ENCODE results near the gene NOL3. TPM values are rescaled to one million over a fixed set of nuclear protein-coding genes. Genes with fewer than 3 reads are reported as not detected.

The NOL3 gene
- total and polyA plus RNA-seq, 4 donors: 3.0 to 18.0 (median 10.7) TPM

DNA sequence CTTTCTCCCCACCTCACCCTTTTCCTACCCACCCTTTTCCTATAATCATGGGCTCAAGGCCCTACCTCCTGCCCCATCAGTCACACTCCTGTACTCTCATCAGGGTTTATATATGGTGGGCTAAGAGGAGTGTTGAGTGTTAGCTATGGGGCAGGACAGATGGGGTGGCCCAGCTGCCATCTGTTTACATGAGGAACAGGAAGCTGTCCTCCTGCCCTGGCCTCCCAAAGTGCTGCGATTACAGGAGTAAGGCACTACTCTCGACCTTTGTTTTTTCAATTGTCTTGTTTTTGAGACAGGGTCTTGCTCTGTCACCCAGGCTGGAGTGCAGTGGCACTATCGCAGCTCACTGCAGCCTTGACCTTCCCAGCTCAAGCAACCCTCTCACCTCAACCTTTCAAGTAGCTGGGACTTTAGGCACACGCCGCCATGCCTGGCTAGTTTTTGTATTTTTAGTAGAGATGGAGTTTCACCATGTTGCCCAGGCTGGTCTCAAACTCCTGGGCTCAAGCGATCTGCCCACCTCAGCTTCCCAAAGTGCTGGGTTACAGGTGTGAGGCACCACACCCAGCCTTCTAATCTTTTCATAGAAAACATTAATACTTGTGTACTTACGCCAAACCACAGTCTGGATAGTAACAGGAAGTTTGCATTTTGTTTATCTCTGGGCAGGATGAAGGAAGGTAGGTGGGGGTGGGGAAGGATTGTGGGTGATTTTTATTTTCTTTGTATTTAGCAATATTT, 12.3 kb upstream of the NOL3 start:
- Histone ChIP-seq H3K4me1 (ENCODE audit: control insufficient read depth in 4 of 4, insufficient read depth in 4 of 4, low read length in 3 of 4) (peaks cover 7 to 46% (median 30%) of the 10 kb centered on the region in 4 donors), H3K27ac (ENCODE audit: low read depth in 1 of 2, low read length in 2 of 2) (peak overlapping the region in 1 of 2 donors; percentile 77), H3K9me3 (ENCODE audit: control insufficient read depth in 4 of 4, low read length in 3 of 4) (no peaks in the 10 kb centered on the region), H3K27me3 (ENCODE audit: control insufficient read depth in 4 of 4, insufficient read depth in 4 of 4, low read length in 3 of 4) (no peaks in the 10 kb centered on the region), H3K36me3 (ENCODE audit: control insufficient read depth in 4 of 4, insufficient read depth in 3 of 4, low read depth in 1 of 4, low read length in 3 of 4) (no peaks in the 10 kb centered on the region), H3K4me3 (ENCODE audit: low read depth in 1 of 3, low read length in 3 of 3) (no peak overlapping the region), H3K9ac (ENCODE audit: low read depth in 1 of 2, low read length in 2 of 2) (no peak overlapping the region)
- TF ChIP-seq NR2F2 (IDR thresholded peaks at IDR 0.05): no peak
- TF ChIP-seq RXRA (IDR thresholded peaks at IDR 0.05): no peak
- 84% methylated on average over 7 of the region's 7 CpGs for WGBS
- DNase-seq (ENCODE audit: low spot score): no peak

DNA sequence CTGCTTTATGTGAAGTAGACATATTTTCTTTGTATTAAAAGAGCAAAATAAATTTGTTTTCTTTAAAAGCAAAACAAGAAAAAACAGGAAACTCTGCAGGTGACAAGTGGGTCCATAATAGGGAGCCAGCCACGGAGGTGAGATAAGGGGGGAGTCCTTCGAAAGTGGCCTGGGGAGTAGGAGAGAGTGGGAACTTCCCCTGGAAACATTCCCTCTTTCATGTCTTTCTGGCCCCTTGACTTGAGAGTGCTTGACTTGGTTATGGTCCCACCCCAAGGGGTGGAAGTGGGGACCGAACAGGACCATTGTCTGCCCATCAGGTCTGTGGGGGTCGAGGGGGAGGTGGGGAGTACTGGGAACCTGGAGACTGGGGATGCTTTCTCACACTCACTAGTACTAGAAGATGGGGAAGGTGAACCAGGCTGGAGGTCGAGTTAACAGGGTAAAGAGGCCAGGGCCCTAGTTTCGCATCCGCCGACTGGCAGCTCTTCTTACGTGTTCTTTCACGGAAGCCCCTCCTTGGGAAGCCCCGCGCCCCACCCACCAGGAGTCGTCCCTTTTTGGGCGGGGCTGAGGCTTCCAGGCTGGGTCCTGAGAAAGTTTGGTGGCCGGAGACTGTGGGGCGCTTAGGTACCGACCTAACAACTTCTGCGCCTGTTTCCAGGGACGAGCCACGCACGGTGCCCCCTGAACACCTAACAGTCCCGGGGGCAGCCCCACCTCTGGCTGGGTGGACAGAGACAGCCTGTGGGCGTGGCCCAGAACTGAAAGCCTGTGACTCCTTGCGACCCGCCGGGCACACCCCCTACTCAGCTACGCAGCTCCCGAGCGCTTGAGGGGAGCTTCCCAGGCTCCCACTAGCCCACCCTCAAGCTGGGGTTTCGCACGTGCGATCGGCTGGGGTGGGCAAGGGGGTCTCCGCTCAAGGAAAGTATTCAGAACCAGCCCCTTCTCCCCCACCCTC, 11.4 kb upstream of the NOL3 start:
- Histone ChIP-seq H3K4me1 (ENCODE audit: control insufficient read depth in 4 of 4, insufficient read depth in 4 of 4, low read length in 3 of 4) (peaks cover 16 to 54% (median 39%) of the 10 kb centered on the region in 4 donors), H3K27ac (ENCODE audit: low read depth in 1 of 2, low read length in 2 of 2) (peak overlapping the region; percentile 77 to 81), H3K36me3 (ENCODE audit: control insufficient read depth in 4 of 4, insufficient read depth in 3 of 4, low read depth in 1 of 4, low read length in 3 of 4) (no peaks in the 10 kb centered on the region), H3K9me3 (ENCODE audit: control insufficient read depth in 4 of 4, low read length in 3 of 4) (no peaks in the 10 kb centered on the region), H3K4me3 (ENCODE audit: low read depth in 1 of 3, low read length in 3 of 3) (peak overlapping the region; percentile 74 to 82 (median 79)), H3K9ac (ENCODE audit: low read depth in 1 of 2, low read length in 2 of 2) (peak overlapping the region; percentile 0 to 64), H3K27me3 (ENCODE audit: control insufficient read depth in 4 of 4, insufficient read depth in 4 of 4, low read length in 3 of 4) (no peaks in the 10 kb centered on the region)
- TF ChIP-seq RAD21 (IDR thresholded peaks at IDR 0.05): no peak
- TF ChIP-seq, protein P1, sequence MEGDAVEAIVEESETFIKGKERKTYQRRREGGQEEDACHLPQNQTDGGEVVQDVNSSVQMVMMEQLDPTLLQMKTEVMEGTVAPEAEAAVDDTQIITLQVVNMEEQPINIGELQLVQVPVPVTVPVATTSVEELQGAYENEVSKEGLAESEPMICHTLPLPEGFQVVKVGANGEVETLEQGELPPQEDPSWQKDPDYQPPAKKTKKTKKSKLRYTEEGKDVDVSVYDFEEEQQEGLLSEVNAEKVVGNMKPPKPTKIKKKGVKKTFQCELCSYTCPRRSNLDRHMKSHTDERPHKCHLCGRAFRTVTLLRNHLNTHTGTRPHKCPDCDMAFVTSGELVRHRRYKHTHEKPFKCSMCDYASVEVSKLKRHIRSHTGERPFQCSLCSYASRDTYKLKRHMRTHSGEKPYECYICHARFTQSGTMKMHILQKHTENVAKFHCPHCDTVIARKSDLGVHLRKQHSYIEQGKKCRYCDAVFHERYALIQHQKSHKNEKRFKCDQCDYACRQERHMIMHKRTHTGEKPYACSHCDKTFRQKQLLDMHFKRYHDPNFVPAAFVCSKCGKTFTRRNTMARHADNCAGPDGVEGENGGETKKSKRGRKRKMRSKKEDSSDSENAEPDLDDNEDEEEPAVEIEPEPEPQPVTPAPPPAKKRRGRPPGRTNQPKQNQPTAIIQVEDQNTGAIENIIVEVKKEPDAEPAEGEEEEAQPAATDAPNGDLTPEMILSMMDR (IDR thresholded peaks at IDR 0.05; ENCODE audit: low read depth, low read length, missing input control): no peak
- TF ChIP-seq, protein P2, sequence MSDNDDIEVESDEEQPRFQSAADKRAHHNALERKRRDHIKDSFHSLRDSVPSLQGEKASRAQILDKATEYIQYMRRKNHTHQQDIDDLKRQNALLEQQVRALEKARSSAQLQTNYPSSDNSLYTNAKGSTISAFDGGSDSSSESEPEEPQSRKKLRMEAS (IDR thresholded peaks at IDR 0.05): no peak
- TF ChIP-seq, protein P3, sequence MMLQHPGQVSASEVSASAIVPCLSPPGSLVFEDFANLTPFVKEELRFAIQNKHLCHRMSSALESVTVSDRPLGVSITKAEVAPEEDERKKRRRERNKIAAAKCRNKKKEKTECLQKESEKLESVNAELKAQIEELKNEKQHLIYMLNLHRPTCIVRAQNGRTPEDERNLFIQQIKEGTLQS (IDR thresholded peaks at IDR 0.05): no peak
- DNase-seq (ENCODE audit: low spot score): no peak
- 14% methylated on average over 34 of the region's 34 CpGs for WGBS

DNA sequence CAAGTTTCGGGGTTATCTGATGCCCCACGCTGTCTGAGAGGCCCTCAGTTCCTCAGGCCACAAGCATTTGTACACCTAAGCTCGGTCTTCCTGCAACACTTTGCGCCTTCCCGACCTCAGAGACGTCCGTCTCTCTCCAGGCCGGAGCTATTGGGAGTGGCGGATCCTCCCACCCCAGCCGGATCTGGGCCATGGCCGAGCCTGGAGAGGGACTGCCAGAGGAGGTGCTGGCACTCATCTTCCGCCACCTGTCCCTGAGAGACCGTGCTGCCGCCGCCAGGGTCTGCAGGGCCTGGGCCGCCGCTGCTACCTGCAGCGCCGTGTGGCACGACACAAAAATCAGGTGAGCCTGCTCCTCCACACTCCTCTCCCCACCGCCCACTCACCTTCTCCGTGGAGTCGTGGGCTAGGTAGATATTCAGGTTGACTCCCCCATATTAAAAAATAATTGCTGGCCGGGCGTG, 8.7 kb upstream of the NOL3 start:
- Histone ChIP-seq H3K36me3 (ENCODE audit: control insufficient read depth in 4 of 4, insufficient read depth in 3 of 4, low read depth in 1 of 4, low read length in 3 of 4) (no peaks in the 10 kb centered on the region), H3K9ac (ENCODE audit: low read depth in 1 of 2, low read length in 2 of 2) (no peak overlapping the region), H3K27me3 (ENCODE audit: control insufficient read depth in 4 of 4, insufficient read depth in 4 of 4, low read length in 3 of 4) (no peaks in the 10 kb centered on the region), H3K4me3 (ENCODE audit: low read depth in 1 of 3, low read length in 3 of 3) (no peak overlapping the region), H3K9me3 (ENCODE audit: control insufficient read depth in 4 of 4, low read length in 3 of 4) (no peaks in the 10 kb centered on the region), H3K27ac (ENCODE audit: low read depth in 1 of 2, low read length in 2 of 2) (no peak overlapping the region), H3K4me1 (ENCODE audit: control insufficient read depth in 4 of 4, insufficient read depth in 4 of 4, low read length in 3 of 4) (peaks cover 26 to 52% (median 41%) of the 10 kb centered on the region in 4 donors)
- 76% methylated on average over 25 of the region's 25 CpGs for WGBS
- no peak for DNase-seq (ENCODE audit: low spot score)
- TF ChIP-seq FOXA1 (IDR thresholded peaks at IDR 0.05) (no peak), RAD21 (IDR thresholded peaks at IDR 0.05) (no peak), EGR1 (IDR thresholded peaks at IDR 0.05; ENCODE audit: low read depth in 2 of 2) (no peak), NR2F2 (IDR thresholded peaks at IDR 0.05) (no peak), SP1 (IDR thresholded peaks at IDR 0.05) (no peak), RXRA (IDR thresholded peaks at IDR 0.05) (no peak), GABPA (IDR thresholded peaks at IDR 0.05 in 1 of 2, conservative IDR thresholded peaks at IDR 0.05 in 1 of 2) (no peak), TAF1 (conservative IDR thresholded peaks at IDR 0.05) (no peak), HNF4G (IDR thresholded peaks at IDR 0.05) (no peak), HNF4A (conservative IDR thresholded peaks at IDR 0.05) (no peak)
- TF ChIP-seq, protein P4, sequence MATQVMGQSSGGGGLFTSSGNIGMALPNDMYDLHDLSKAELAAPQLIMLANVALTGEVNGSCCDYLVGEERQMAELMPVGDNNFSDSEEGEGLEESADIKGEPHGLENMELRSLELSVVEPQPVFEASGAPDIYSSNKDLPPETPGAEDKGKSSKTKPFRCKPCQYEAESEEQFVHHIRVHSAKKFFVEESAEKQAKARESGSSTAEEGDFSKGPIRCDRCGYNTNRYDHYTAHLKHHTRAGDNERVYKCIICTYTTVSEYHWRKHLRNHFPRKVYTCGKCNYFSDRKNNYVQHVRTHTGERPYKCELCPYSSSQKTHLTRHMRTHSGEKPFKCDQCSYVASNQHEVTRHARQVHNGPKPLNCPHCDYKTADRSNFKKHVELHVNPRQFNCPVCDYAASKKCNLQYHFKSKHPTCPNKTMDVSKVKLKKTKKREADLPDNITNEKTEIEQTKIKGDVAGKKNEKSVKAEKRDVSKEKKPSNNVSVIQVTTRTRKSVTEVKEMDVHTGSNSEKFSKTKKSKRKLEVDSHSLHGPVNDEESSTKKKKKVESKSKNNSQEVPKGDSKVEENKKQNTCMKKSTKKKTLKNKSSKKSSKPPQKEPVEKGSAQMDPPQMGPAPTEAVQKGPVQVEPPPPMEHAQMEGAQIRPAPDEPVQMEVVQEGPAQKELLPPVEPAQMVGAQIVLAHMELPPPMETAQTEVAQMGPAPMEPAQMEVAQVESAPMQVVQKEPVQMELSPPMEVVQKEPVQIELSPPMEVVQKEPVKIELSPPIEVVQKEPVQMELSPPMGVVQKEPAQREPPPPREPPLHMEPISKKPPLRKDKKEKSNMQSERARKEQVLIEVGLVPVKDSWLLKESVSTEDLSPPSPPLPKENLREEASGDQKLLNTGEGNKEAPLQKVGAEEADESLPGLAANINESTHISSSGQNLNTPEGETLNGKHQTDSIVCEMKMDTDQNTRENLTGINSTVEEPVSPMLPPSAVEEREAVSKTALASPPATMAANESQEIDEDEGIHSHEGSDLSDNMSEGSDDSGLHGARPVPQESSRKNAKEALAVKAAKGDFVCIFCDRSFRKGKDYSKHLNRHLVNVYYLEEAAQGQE (IDR thresholded peaks at IDR 0.05): no peak
- TF ChIP-seq, protein P5, sequence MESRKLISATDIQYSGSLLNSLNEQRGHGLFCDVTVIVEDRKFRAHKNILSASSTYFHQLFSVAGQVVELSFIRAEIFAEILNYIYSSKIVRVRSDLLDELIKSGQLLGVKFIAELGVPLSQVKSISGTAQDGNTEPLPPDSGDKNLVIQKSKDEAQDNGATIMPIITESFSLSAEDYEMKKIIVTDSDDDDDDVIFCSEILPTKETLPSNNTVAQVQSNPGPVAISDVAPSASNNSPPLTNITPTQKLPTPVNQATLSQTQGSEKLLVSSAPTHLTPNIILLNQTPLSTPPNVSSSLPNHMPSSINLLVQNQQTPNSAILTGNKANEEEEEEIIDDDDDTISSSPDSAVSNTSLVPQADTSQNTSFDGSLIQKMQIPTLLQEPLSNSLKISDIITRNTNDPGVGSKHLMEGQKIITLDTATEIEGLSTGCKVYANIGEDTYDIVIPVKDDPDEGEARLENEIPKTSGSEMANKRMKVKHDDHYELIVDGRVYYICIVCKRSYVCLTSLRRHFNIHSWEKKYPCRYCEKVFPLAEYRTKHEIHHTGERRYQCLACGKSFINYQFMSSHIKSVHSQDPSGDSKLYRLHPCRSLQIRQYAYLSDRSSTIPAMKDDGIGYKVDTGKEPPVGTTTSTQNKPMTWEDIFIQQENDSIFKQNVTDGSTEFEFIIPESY (IDR thresholded peaks at IDR 0.05): no peak
- TF ChIP-seq, protein P3 (IDR thresholded peaks at IDR 0.05): no peak
- TF ChIP-seq, protein P2 (IDR thresholded peaks at IDR 0.05): no peak

Data from liver (tissue), 9 donors.